PC-9 (cell line): ENCODE results near the gene CNIH2. TPM values are rescaled to one million over a fixed set of nuclear protein-coding genes. Genes with fewer than 3 reads are reported as not detected.
A peak's percentile ranks its signal among the peaks of the same experiment; 100 is the strongest.

Experiments used
- BruUV-seq: library from RNA; stranded (reverse); fragments of 400-500 nt; replicated peaks from 2 replicates; lab custom pipeline; 2021; lab: Mats Ljungman, UMichigan
- CTCF ChIA-PET: fragments of 300-600 bp; sonication (Branson Sonifier 250); formaldehyde crosslinking; loops from one replicate; lab custom pipeline; 2022; ENCODE audit warnings: antibody characterized with exemption; lab: Charles Lee
- POLR2A ChIA-PET: fragments of 300-600 bp; sonication (Branson Sonifier 250); formaldehyde crosslinking; loops from one replicate; lab custom pipeline; 2022; ENCODE audit warnings: antibody characterized with exemption; ENCODE audit not compliant: unreplicated experiment; lab: Charles Lee
- DNase-seq, 2 experiments: peaks; one replicate each; pipeline versions ENCODE4 v3.0.0 to v3.0.0-alpha.2; 2015 to 2022; ENCODE audit warnings: mixed read lengths in 1 of 2
- H2AFZ ChIP-seq: fragments of 200-600 bp; sonication (generic); 2 replicates; pipeline ENCODE4 v1.8.1; 2017; ENCODE audit warnings: antibody characterized with exemption
- H3F3A ChIP-seq: fragments of 200-600 bp; sonication (generic); 2 replicates; pipeline ENCODE4 v1.8.1; 2017; ENCODE audit warnings: antibody characterized with exemption, mild to moderate bottlenecking, low read depth; ENCODE audit not compliant: insufficient read depth
- H3K27ac ChIP-seq: fragments of 200-600 bp; sonication (generic); 2 replicates; pipeline ENCODE4 v1.6.1; 2016; ENCODE audit warnings: mixed run types
- H3K27me3 ChIP-seq: fragments of 200-600 bp; sonication (generic); 2 replicates; pipeline ENCODE4 v1.6.1; 2016; ENCODE audit warnings: low read depth, mixed run types; ENCODE audit not compliant: insufficient read depth
- H3K36me3 ChIP-seq: fragments of 200-600 bp; sonication (generic); 2 replicates; pipeline ENCODE4 v1.6.1; 2016; ENCODE audit warnings: low read depth, mixed run types
- H3K4me1 ChIP-seq: fragments of 200-600 bp; sonication (generic); replicated peaks from 2 replicates; pipeline ENCODE4 v1.6.1; 2016; ENCODE audit warnings: mixed run types; ENCODE audit not compliant: insufficient read depth
- H3K4me2 ChIP-seq: fragments of 200-600 bp; sonication (generic); 2 replicates; pipeline ENCODE4 v1.6.1; 2017; ENCODE audit warnings: mixed run types
- H3K4me3 ChIP-seq: fragments of 200-600 bp; sonication (generic); 2 replicates; pipeline ENCODE4 v1.6.1; 2016; ENCODE audit warnings: mixed run types
- H3K79me2 ChIP-seq: fragments of 200-600 bp; sonication (generic); 2 replicates; pipeline ENCODE4 v1.6.1; 2017; ENCODE audit warnings: low read depth, mixed run types
- H3K9me2 ChIP-seq: fragments of 200-600 bp; sonication (generic); 2 replicates; pipeline ENCODE4 v1.8.1; 2017; ENCODE audit warnings: mild to moderate bottlenecking; ENCODE audit not compliant: insufficient read depth
- H3K9me3 ChIP-seq: fragments of 200-600 bp; sonication (generic); 2 replicates; pipeline ENCODE4 v1.8.1; 2016; ENCODE audit warnings: low read depth; ENCODE audit not compliant: insufficient read depth
- H4K20me1 ChIP-seq: fragments of 200-600 bp; sonication (generic); 2 replicates; pipeline ENCODE4 v1.8.1; 2017; ENCODE audit not compliant: insufficient read depth
- EZH2 ChIP-seq: fragments of 200-600 bp; sonication (generic); IDR thresholded peaks from 2 replicates; pipeline ENCODE4 v1.8.0; 2017; ENCODE audit warnings: antibody characterized with exemption, low read depth
- intact Hi-C: fragments of 100-400 bp; cut with micrococcal nuclease; formaldehyde crosslinking; loops from one replicate; pipeline ENCODE4 v1.10.0; 2022; ENCODE audit not compliant: unreplicated experiment
- total RNA-seq: library from RNA; stranded (reverse); gene quantifications from 2 replicates; pipeline ENCODE4 v1.2.3, GENCODE V29; 2021
- TF ChIP-seq, protein P1 (sequence below): fragments of 200-600 bp; sonication (generic); conservative IDR thresholded peaks from 2 replicates; pipeline ENCODE4 v1.6.1; 2017; ENCODE audit warnings: mixed run types, antibody characterized with exemption, mild to moderate bottlenecking, moderate library complexity

CNIH2 gene
- total RNA-seq, 1 experiment from 2014 or later = 6.8 TPM

DNA sequence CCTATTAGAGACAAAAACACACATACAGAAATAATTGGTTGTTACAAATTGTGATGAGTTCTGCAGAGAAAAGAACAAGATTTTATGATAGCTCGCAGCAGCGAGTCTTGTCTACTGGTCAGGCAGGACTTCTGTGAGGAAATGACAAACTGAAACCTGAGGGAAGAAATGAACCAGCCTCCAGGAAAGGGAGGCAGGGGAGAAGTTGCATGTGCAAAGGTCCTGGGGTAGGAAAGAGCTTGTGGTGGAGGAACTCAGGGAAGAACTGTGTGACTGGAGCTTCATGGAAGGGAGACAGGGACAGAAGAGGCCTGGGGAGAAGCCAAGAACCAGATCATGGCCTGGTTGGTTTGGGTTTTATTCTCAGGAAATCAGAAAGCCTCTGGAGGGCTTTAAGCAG is 18.8 kb upstream of the CNIH2 start:
- CTCF ChIA-PET = no interaction called here
- intact Hi-C loops = no loop called here
- H3K79me2 ChIP-seq = peaks cover 17% of the 10 kb centered on the region
- no peak overlapping the region for H2AFZ ChIP-seq
- peak overlapping the region; percentile 93; the same call in 1 of the 2 replicates for H3K4me3 ChIP-seq
- DNase-seq = no peak
- H3F3A ChIP-seq = peaks cover 15% of the 10 kb centered on the region; the same call in 1 of the 2 replicates
- H4K20me1 ChIP-seq = no peaks in the 10 kb centered on the region; the same call in 1 of the 2 replicates
- peak overlapping the region; percentile 92 for H3K4me2 ChIP-seq
- no peaks in the 10 kb centered on the region for H3K27me3 ChIP-seq
- no peaks in the 10 kb centered on the region for H3K9me3 ChIP-seq
- H3K9me2 ChIP-seq = no peaks in the 10 kb centered on the region
- no peak for TF ChIP-seq EZH2
- TF ChIP-seq, protein P1, sequence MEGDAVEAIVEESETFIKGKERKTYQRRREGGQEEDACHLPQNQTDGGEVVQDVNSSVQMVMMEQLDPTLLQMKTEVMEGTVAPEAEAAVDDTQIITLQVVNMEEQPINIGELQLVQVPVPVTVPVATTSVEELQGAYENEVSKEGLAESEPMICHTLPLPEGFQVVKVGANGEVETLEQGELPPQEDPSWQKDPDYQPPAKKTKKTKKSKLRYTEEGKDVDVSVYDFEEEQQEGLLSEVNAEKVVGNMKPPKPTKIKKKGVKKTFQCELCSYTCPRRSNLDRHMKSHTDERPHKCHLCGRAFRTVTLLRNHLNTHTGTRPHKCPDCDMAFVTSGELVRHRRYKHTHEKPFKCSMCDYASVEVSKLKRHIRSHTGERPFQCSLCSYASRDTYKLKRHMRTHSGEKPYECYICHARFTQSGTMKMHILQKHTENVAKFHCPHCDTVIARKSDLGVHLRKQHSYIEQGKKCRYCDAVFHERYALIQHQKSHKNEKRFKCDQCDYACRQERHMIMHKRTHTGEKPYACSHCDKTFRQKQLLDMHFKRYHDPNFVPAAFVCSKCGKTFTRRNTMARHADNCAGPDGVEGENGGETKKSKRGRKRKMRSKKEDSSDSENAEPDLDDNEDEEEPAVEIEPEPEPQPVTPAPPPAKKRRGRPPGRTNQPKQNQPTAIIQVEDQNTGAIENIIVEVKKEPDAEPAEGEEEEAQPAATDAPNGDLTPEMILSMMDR = no peak
- H3K27ac ChIP-seq = no peak overlapping the region
- POLR2A ChIA-PET = no interaction called here
- TSS peak; percentile 35 for BruUV-seq
- H3K4me1 ChIP-seq = 0 out of 2 replicates have a peak, but pooled peaks cover 15% of the 10 kb centered on the region
- 0 out of 2 replicates have a peak, but pooled peaks cover 8% of the 10 kb centered on the region for H3K36me3 ChIP-seq

DNA sequence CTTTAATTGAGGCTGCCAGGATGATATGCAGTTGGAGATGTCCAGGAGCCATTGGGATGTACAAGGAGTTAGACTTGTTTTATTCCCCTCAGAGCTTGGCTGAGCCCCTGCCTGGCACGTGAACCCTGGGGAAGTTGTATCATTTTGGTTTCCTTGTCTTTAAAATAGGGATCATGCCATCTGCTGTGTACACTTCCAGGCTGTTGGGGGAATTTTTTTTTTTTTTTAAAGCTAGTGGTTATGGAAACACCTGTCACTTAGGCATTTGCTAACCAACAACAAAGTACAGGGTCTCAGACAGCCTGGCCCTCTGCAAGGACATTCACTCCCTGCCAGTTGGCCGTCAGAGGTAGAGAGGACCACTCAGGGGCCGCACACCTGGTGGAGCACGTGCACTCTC is 18.0 kb upstream of the CNIH2 start:
- ChIA-PET CTCF (no interaction called here), POLR2A (no interaction called here)
- H4K20me1 ChIP-seq = no peaks in the 10 kb centered on the region; the same call in 1 of the 2 replicates
- no peaks in the 10 kb centered on the region for H3K9me2 ChIP-seq
- H2AFZ ChIP-seq = no peak overlapping the region
- no peaks in the 10 kb centered on the region for H3K27me3 ChIP-seq
- 0 out of 2 replicates have a peak, but pooled peaks cover 8% of the 10 kb centered on the region for H3K36me3 ChIP-seq
- H3K4me3 ChIP-seq = no peak overlapping the region
- 0 out of 2 replicates have a peak, but pooled peaks cover 15% of the 10 kb centered on the region for H3K4me1 ChIP-seq
- H3F3A ChIP-seq = peaks cover 12% of the 10 kb centered on the region; the same call in 1 of the 2 replicates
- peaks cover 17% of the 10 kb centered on the region for H3K79me2 ChIP-seq
- no peak overlapping the region for H3K4me2 ChIP-seq
- BruUV-seq = no TSS peak
- H3K9me3 ChIP-seq = no peaks in the 10 kb centered on the region
- H3K27ac ChIP-seq = no peak overlapping the region
- no peak for TF ChIP-seq EZH2
- TF ChIP-seq, protein P1 = no peak
- intact Hi-C loops = no loop called here
- no peak for DNase-seq

DNA sequence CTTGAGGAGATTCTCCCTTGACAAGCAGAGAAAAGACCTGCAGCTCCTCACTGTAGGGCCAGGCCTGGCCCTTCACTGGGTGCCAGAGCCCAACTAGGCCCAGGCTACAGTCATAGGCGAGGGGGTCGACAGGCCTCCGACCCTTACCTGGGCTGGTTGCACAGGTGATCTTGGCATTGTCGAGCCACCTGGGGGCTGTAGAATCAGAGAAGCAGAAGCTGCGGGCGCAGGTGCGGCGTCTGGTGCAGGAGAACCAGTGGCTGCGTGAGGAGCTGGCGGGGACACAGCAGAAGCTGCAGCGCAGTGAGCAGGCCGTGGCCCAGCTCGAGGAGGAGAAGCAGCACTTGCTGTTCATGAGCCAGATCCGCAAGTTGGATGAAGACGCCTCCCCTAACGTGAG is 16.4 kb upstream of the CNIH2 start:
- Histone ChIP-seq H3F3A (peaks cover 9% of the 10 kb centered on the region; the same call in 1 of the 2 replicates), H3K36me3 (0 out of 2 replicates have a peak, but pooled peaks cover 8% of the 10 kb centered on the region), H3K27ac (no peak overlapping the region), H3K4me2 (no peak overlapping the region), H3K9me3 (no peaks in the 10 kb centered on the region), H3K4me3 (no peak overlapping the region), H3K9me2 (no peaks in the 10 kb centered on the region), H3K4me1 (0 out of 2 replicates have a peak, but pooled peaks cover 15% of the 10 kb centered on the region), H3K27me3 (no peaks in the 10 kb centered on the region), H2AFZ (no peak overlapping the region), H4K20me1 (no peaks in the 10 kb centered on the region; the same call in 1 of the 2 replicates), H3K79me2 (peaks cover 17% of the 10 kb centered on the region)
- intact Hi-C loops = no loop called here
- no TSS peak for BruUV-seq
- no peak for DNase-seq
- TF ChIP-seq, protein P1 = no peak
- TF ChIP-seq EZH2 = no peak
- CTCF ChIA-PET = interaction anchor here (0.5 kb wide), 1 partner anchor 38 kb away, joined by 3 read pairs; no protein-coding TSS in a partner anchor
- POLR2A ChIA-PET = interaction anchor here (0.5 kb wide), 1 partner anchor 355 kb away, joined by 10 read pairs; no protein-coding TSS in a partner anchor
